WI38 (cell line): Measurements from ENCODE around the gene CDKL5.

Experiments
- H3K4me3 ChIP-seq: 2 replicates; pipeline ENCODE4 v1.5.1; 2011; ENCODE audit warnings: low read depth, mild to moderate bottlenecking, control low read depth, low read length
- TF ChIP-seq, protein P1 (sequence below): IDR thresholded peaks from 2 replicates; pipeline ENCODE4 v1.5.1; 2012; ENCODE audit warnings: low read depth, mild to moderate bottlenecking, control low read depth, low read length

CDKL5 gene

DNA sequence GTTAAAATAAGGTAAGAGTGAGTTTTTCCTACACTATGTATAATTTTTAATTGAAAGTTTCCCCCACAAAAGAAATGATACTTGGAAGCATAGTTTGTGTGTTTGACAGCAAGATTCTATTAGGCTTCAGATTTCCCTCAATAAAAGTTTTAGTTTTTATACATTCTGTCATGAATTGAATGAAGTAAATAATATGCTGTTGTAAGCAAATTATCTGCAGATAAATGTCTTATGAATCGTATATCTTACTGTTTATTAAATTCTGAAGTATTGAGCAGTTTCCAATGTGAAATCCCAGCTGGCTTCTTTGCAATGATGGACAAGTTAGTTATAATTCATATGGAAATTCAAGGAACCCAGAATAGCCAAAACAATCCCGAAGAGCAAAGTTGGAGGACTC, 213.0 kb downstream of the CDKL5 start:
- no peak overlapping the region for H3K4me3 ChIP-seq
- TF ChIP-seq, protein P1, sequence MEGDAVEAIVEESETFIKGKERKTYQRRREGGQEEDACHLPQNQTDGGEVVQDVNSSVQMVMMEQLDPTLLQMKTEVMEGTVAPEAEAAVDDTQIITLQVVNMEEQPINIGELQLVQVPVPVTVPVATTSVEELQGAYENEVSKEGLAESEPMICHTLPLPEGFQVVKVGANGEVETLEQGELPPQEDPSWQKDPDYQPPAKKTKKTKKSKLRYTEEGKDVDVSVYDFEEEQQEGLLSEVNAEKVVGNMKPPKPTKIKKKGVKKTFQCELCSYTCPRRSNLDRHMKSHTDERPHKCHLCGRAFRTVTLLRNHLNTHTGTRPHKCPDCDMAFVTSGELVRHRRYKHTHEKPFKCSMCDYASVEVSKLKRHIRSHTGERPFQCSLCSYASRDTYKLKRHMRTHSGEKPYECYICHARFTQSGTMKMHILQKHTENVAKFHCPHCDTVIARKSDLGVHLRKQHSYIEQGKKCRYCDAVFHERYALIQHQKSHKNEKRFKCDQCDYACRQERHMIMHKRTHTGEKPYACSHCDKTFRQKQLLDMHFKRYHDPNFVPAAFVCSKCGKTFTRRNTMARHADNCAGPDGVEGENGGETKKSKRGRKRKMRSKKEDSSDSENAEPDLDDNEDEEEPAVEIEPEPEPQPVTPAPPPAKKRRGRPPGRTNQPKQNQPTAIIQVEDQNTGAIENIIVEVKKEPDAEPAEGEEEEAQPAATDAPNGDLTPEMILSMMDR = no peak

DNA sequence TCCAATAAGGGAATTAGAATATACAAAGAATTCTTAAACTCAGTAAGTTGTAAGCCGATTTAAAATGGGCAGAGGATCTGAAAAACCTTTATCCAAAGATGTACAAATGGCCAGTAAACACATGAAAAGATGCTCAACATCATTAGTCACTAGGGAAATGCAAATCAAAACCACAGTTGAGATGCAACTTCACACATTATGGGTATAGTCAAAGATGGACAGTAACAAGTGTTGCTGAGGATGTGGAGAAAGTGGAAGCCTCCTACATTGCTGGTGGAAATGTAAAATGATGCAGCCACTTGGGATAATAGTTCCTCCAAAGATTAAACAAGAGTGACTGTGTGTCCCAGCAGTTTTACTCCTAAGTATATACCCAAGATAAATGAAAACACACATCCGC, 213.9 kb downstream of the CDKL5 start:
- H3K4me3 ChIP-seq = no peak overlapping the region
- TF ChIP-seq, protein P1 = no peak

DNA sequence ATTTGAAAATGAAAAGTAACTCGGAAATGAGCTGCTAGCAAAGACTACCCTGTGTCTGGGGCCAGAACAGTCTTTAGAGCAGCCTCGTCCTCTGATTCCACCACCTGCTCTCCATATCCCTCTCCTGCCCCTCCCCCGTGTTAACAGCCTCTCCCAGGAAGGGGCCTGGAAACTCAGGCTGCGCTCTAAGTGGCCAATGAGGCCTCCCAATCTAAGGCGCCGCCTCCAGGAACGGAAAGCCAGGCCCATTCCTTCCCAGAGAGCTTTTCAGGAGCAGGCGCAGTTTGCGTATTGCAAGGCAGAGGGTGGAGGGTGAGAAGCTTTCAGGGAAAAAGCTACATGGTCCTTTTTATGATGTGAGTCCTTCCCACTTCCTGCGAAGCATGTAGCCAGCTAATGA, 215.3 kb downstream of the CDKL5 start:
- no peak overlapping the region for H3K4me3 ChIP-seq
- TF ChIP-seq, protein P1 = no peak

DNA sequence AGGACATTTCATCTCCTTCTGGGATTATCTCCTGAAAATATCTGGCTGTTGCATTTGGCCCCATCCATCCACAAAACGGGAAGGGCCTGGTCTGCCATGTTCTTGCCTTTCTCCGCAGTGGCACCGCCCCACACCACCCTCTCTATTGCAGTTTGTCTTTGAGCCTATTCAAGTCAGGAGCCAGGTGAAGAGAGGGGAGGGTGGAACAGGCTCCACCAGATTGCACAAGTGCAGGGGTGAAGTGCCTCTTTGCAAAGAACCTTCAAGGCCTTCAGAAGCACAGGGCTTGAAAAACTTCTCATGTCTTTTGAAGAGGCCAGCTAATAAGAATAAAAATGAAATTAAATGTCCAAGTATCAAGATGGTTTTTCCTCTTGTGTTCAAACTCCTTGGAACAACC, 217.8 kb downstream of the CDKL5 start:
- H3K4me3 ChIP-seq = no peak overlapping the region
- TF ChIP-seq, protein P1 = no peak

DNA sequence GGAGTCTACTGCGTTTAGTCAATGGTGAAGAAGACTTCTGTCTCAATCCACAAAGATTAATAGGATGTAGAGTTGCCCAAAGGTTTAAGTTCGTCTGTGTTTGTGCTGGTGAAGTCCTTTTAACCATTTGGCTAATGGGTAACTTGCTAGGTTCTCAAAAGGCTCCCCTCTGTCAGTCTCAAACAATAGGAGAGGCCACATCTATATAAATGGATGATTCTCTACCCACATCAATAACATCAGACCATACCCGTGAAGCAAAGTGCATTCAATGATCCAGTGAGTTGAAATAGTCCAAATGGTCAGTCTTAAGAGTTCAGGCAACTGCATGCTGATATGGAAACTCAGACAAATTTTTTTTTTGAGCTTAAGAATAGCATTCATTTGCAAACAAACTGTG, 218.4 kb downstream of the CDKL5 start:
- TF ChIP-seq, protein P1 = no peak
- H3K4me3 ChIP-seq = no peak overlapping the region

DNA sequence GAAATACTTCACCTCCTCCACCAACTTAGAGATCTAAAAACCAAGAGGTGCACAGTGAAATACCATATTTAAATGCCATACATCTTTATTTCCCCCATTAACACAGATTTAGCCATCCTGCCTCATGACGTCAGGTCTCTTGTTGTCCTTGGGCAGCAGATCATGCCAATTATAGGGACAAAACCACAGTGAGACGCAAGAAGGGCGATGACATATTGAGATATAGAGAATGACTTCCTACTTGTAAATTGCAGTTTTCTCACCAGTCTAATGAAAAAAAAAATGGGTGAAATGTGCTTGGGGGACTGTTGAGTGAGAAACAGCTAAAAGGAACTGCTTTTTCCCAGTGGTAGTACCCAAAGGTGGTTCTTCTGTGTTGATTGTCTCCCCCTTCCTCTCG, 222.2 kb downstream of the CDKL5 start:
- TF ChIP-seq, protein P1 = no peak
- no peak overlapping the region for H3K4me3 ChIP-seq

DNA sequence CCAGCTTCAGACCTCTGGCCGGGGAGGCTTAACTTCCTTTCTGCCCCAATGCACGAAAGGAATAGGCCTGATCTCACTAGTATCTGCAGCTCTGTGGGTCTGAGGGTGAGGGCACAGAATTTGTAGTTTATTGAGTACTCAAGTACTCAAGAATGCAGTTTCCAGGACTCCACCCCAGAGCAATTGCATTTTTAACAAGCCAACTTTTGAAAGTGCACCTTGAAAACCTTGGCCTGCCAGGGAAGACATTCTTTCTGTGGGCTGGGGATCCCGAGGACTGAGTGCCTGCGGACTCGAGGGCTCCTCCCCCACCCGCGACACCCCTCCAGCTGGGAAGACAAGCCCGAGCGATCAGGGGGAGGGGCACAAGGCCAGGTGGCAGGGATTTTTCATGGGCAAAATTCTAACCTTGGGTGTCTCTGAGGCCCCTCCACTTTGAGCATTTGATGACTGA, 224.1 kb downstream of the CDKL5 start:
- TF ChIP-seq, protein P1 = no peak
- no peak overlapping the region for H3K4me3 ChIP-seq
